Tibial nerve (tissue), 4 donors: ENCODE measurements around the gene MTFMT. TPM values are rescaled to one million over a fixed set of nuclear protein-coding genes. Genes with fewer than 3 reads are reported as not detected.

Experiments
- DNase-seq, 2 donors: peaks; one replicate each; pipeline ENCODE4 v3.0.0-alpha.2; 2019; ENCODE audit warnings: low spot score in 2 of 2
- H3K27ac ChIP-seq, 4 donors: fragments of 200-600 bp; sonication (generic) in 3 of 4; one replicate each; pipeline ENCODE4 v1.5.1; 2017 to 2019; ENCODE audit warnings: mild to moderate bottlenecking in 1 of 4
- H3K27me3 ChIP-seq, 2 donors: fragments of 200-600 bp; sonication (generic) in 1 of 2; one replicate each; pipeline versions ENCODE4 v1.5.1 to v1.6.0; 2017 to 2019
- H3K36me3 ChIP-seq, 3 donors: fragments of 200-600 bp; sonication (generic); one replicate each; pipeline ENCODE4 v1.5.1; 2018 to 2019
- H3K4me1 ChIP-seq, 4 donors: fragments of 200-600 bp; sonication (generic) in 3 of 4; one replicate each; pipeline ENCODE4 v1.5.1; 2017 to 2019
- H3K4me3 ChIP-seq, 4 donors: fragments of 200-600 bp; sonication (generic) in 3 of 4; one replicate each; pipeline ENCODE4 v1.5.1; 2017 to 2019; ENCODE audit warnings: mild to moderate bottlenecking in 1 of 4, moderate library complexity in 1 of 4
- H3K9me3 ChIP-seq, 4 donors: fragments of 200-600 bp; sonication (generic) in 3 of 4; one replicate each; pipeline ENCODE4 v1.5.1; 2017 to 2019
- CTCF ChIP-seq, 5 experiments: fragments of 200-600 bp in 3 of 5; fragments of 450-650 bp in 2 of 5; sonication (generic) in 3 of 5; IDR thresholded peaks; one replicate each; pipeline ENCODE4 v1.5.1; 2016 to 2019; ENCODE audit warnings: antibody characterized with exemption in 5 of 5, mild to moderate bottlenecking in 3 of 5, moderate library complexity in 2 of 5
- EP300 ChIP-seq, 2 donors: sonication (generic); formaldehyde crosslinking; IDR thresholded peaks; one replicate each; pipeline ENCODE4 v1.6.1; 2017; ENCODE audit warnings: antibody characterized with exemption in 2 of 2, mild to moderate bottlenecking in 1 of 2
- POLR2A ChIP-seq, 2 donors: fragments of 450-650 bp; IDR thresholded peaks; one replicate each; pipeline ENCODE4 v1.6.1; 2017; ENCODE audit warnings: antibody characterized with exemption in 2 of 2, mild to moderate bottlenecking in 2 of 2, moderate library complexity in 2 of 2
- WGBS, 2 donors: methylation state at CpG; one replicate each; pipeline ENCODE4 v1.1.5; 2018; 5-methylcytosine and 5-hydroxymethylcytosine counted together
- total RNA-seq, 4 donors: library from RNA; depleted of rRNA; stranded (reverse); fragments of >200 nt; gene quantifications; one replicate each; pipeline ENCODE4 v1.1.0, GENCODE V29; 2016

MTFMT gene
- total RNA-seq, 4 donors from 2014 or later, result 36.8 to 45.7 (median 41.2) TPM

GRCh38 chr15:65029736-65030208 is 333 bp upstream of the MTFMT start:
- Histone ChIP-seq H3K36me3 (peaks cover 0 to 12% (median 0%) of the 10 kb centered on the region in 3 donors), H3K27ac (peak overlapping the region in 2 of 4 donors; percentile 31 to 90), H3K4me1 (peaks cover 0 to 42% (median 12%) of the 10 kb centered on the region in 4 donors), H3K9me3 (no peaks in the 10 kb centered on the region), H3K4me3 (peak overlapping the region; percentile 75 to 96 (median 93)), H3K27me3 (no peaks in the 10 kb centered on the region)
- no peak for TF ChIP-seq POLR2A (IDR thresholded peaks at IDR 0.05)
- TF ChIP-seq CTCF (IDR thresholded peaks at IDR 0.05), result no peak
- TF ChIP-seq EP300 (IDR thresholded peaks at IDR 0.05), result no peak
- 60 to 61% methylated on average over 12 of the region's 12 CpGs for WGBS, 2 donors
- DNase-seq, result no peak

- 33 to 39% methylated on average over 10 of the region's 10 CpGs for whole genome bisulfite sequencing, 2 donors
- peaks cover 0 to 33% (median 10%) of the 10 kb centered on the region in 4 donors for H3K4me1 ChIP-seq
- H3K4me3 ChIP-seq, result peak overlapping the region; percentile 75 to 96 (median 93)
- H3K27me3 ChIP-seq, result no peaks in the 10 kb centered on the region
- peak overlapping the region in 2 of 4 donors; percentile 37 to 90 for H3K27ac ChIP-seq
- TF ChIP-seq EP300 (IDR thresholded peaks at IDR 0.05) (no peak), CTCF (IDR thresholded peaks at IDR 0.05) (no peak), POLR2A (IDR thresholded peaks at IDR 0.05) (no peak)
- no peaks in the 10 kb centered on the region for H3K9me3 ChIP-seq
- peaks cover 0 to 27% (median 0%) of the 10 kb centered on the region in 3 donors for H3K36me3 ChIP-seq
- DNase-seq, result no peak
These were observed 1.1 kb downstream of the MTFMT start for GRCh38 chr15:65028338-65028737.

- Histone ChIP-seq H3K36me3 (peaks cover 0 to 31% (median 0%) of the 10 kb centered on the region in 3 donors), H3K4me1 (peaks cover 0 to 26% (median 10%) of the 10 kb centered on the region in 4 donors), H3K27ac (no peak overlapping the region), H3K27me3 (no peaks in the 10 kb centered on the region), H3K9me3 (no peaks in the 10 kb centered on the region), H3K4me3 (no peak overlapping the region)
- DNase-seq, result no peak
- TF ChIP-seq POLR2A (IDR thresholded peaks at IDR 0.05) (no peak), CTCF (IDR thresholded peaks at IDR 0.05) (no peak), EP300 (IDR thresholded peaks at IDR 0.05) (no peak)
- 62 to 69% methylated on average over 1 of the region's 1 CpG for WGBS, 2 donors
These were observed 1.8 kb downstream of the MTFMT start for GRCh38 chr15:65027593-65027992.

DNA sequence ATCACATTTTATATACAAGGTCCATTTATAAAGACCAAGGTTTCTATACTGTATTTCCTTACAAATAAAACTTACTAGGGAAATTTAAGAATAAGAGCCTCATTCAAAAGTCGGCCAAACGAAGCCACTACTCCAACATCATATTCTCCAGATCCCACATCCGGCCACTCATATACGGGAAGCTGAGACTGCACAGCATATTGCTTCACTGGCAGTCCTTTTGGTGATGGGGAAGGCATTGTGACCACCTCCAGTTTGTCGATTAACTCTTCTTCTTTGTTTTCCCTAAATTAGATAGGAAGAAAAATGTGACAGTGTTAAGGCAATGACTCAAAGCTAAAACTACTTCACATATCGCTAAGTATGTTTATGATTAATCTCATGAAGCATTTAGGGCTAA is 2.7 kb downstream of the MTFMT start:
- Histone ChIP-seq H3K27ac (no peak overlapping the region), H3K4me1 (peaks cover 0 to 26% (median 10%) of the 10 kb centered on the region in 4 donors), H3K4me3 (no peak overlapping the region), H3K36me3 (peaks cover 0 to 39% (median 0%) of the 10 kb centered on the region in 3 donors), H3K27me3 (no peaks in the 10 kb centered on the region), H3K9me3 (no peaks in the 10 kb centered on the region)
- no peak for TF ChIP-seq CTCF (IDR thresholded peaks at IDR 0.05)
- WGBS, 2 donors, result 82 to 85% methylated on average over 6 of the region's 6 CpGs
- no peak for DNase-seq

DNA sequence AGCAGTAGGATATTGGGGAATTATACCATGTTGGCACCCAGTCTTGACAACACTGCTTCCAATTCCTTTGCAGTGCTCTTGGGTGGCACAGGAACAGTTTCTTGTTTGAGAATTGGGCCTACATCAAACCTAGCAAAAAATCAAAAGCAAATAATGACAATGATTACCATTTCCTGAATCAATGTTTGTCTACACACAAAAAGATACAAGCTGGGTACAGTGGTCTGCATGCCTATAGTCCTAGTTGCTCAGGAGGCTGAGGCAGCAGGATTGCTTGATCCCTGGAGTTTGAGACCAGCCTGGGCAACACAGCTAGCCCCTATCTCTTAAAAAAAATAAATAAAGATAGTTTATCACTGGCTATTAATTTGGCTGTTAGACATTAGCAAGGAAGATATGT is 8.0 kb downstream of the MTFMT start:
- DNase-seq, result no peak
- H3K36me3 ChIP-seq, result peaks cover 0 to 81% (median 0%) of the 10 kb centered on the region in 3 donors
- no peaks in the 10 kb centered on the region for H3K4me1 ChIP-seq
- no peak overlapping the region for H3K4me3 ChIP-seq
- TF ChIP-seq POLR2A (IDR thresholded peaks at IDR 0.05), result no peak
- no peak for TF ChIP-seq EP300 (IDR thresholded peaks at IDR 0.05)
- TF ChIP-seq CTCF (IDR thresholded peaks at IDR 0.05), result no peak
- no peaks in the 10 kb centered on the region for H3K9me3 ChIP-seq
- no peak overlapping the region for H3K27ac ChIP-seq
- H3K27me3 ChIP-seq, result no peaks in the 10 kb centered on the region
